GM13976 (cell line): ENCODE results near the gene STOM.

Experiments
- DNase-seq: peaks from one replicate; pipeline ENCODE4 v3.0.0; 2012; ENCODE audit warnings: low spot score
- in situ Hi-C: fragments of 300-500 bp; cut with MboI; formaldehyde crosslinking; loops from one replicate; pipeline ENCODE4 v1.12.0; 2022; ENCODE audit warnings: low sequenced_read_pairs, mixed read lengths, inconsistent platforms; ENCODE audit not compliant: unreplicated experiment
- TF ChIP-seq, protein P1 (sequence below): IDR thresholded peaks from 2 replicates; pipeline ENCODE4 v1.5.1; 2012; ENCODE audit warnings: borderline replicate concordance, mild to moderate bottlenecking; ENCODE audit not compliant: insufficient read depth; ENCODE audit errors: extremely low read depth, missing control alignments, control extremely low read depth

Gene STOM

GRCh38 chr9:121310571-121310970 is 59.5 kb downstream of the STOM start:
- TF ChIP-seq, protein P1, sequence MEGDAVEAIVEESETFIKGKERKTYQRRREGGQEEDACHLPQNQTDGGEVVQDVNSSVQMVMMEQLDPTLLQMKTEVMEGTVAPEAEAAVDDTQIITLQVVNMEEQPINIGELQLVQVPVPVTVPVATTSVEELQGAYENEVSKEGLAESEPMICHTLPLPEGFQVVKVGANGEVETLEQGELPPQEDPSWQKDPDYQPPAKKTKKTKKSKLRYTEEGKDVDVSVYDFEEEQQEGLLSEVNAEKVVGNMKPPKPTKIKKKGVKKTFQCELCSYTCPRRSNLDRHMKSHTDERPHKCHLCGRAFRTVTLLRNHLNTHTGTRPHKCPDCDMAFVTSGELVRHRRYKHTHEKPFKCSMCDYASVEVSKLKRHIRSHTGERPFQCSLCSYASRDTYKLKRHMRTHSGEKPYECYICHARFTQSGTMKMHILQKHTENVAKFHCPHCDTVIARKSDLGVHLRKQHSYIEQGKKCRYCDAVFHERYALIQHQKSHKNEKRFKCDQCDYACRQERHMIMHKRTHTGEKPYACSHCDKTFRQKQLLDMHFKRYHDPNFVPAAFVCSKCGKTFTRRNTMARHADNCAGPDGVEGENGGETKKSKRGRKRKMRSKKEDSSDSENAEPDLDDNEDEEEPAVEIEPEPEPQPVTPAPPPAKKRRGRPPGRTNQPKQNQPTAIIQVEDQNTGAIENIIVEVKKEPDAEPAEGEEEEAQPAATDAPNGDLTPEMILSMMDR, result no peak
- in situ Hi-C loops, result no loop called here
- DNase-seq, result no peak

- no peak for DNase-seq
- TF ChIP-seq, protein P1, result no peak
- in situ Hi-C loops, result no loop called here
Measured at GRCh38 chr9:121309833-121310425, 60.1 kb downstream of the STOM start.

GRCh38 chr9:121309171-121309570 is 60.9 kb downstream of the STOM start:
- no peak for DNase-seq
- TF ChIP-seq, protein P1, result no peak
- in situ Hi-C loops, result no loop called here

- no peak for DNase-seq
- TF ChIP-seq, protein P1, result no peak
- in situ Hi-C loops, result no loop called here
Measured at GRCh38 chr9:121308765-121309164, 61.3 kb downstream of the STOM start.

- in situ Hi-C loops, result no loop called here
- DNase-seq, result no peak
- TF ChIP-seq, protein P1, result no peak
Measured at GRCh38 chr9:121307976-121308375, 62.1 kb downstream of the STOM start.

DNA sequence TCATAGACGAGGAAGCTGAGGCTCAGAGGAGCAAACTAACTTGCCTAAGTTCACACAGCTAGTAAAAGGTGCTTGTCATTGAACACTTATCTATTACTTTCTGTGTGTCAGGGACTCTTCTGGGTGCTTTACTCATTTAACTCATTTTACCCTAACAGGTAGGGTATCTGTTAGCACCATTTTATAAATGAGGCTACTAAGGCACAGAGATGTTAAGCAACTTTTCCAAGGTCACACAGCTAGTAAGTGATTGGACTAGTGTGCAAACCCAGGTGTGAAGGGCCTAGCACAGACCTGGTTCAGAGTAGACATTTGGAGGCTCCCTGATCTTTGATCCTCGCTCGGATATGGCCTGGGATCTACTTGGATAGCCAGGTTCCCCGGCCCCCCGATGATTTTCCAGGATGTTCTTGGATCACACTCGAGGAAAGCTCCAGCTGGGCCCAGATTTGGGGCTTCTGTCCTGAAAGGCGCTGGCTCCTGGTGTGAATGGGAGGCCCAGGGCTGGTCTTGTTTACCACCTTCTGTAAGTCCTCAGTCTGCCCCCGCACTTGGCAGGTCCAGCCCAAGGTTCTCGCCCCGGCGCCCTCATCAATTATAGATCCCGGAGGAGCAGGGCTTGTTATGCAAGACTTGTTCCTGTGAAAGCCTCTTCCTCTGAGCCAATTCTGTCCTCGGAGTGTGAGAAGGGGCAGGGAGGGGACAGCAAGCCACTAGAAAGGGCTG is 64.6 kb downstream of the STOM start:
- no peak for DNase-seq
- in situ Hi-C loops, result no loop called here
- TF ChIP-seq, protein P1, result no peak

DNA sequence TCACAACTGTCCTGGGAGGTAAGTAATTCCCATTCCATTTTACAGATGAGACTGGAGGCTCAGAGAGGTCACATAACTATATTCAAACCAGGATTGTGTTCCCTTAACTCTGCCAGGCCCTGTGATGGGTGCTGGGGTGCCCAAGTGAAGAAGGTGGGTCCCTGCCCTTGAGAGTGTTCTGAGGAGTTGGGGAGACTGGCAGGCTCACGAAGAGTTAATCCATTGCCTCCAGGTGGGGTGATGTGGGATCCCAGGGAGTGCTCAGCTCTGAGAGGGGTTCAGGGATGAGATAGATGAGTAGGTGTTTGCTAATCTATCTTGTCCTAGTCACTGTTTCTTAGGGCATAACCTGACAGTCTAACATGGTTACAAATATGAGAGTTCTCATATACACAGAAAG is 65.3 kb downstream of the STOM start:
- DNase-seq, result no peak
- TF ChIP-seq, protein P1, result no peak
- in situ Hi-C loops, result no loop called here
